Karpas-422 (cell line): ENCODE data around the gene SPECC1. TPM values are rescaled to one million over a fixed set of nuclear protein-coding genes. Genes with fewer than 3 reads are reported as not detected.
"Not testable (repeated sequence)": the region's sequence is repeated elsewhere in the genome, so short reads cannot be mapped to it uniquely, and the experiment has no call there.

Experiments used
- DNase-seq: peaks from one replicate; pipeline ENCODE4 v3.0.0-alpha.2; 2015
- H2AFZ ChIP-seq: fragments of 200-600 bp; sonication (generic); 2 replicates; pipeline ENCODE4 v1.6.1; 2014; ENCODE audit warnings: antibody characterized with exemption, low read length, mixed read lengths
- H3K27ac ChIP-seq: fragments of 200-600 bp; sonication (generic); 2 replicates; pipeline ENCODE4 v1.5.1; 2014; ENCODE audit warnings: mild to moderate bottlenecking, low read length, moderate library complexity
- H3K27me3 ChIP-seq: fragments of 200-600 bp; sonication (generic); 2 replicates; pipeline ENCODE4 v1.6.1; 2014; ENCODE audit warnings: low read length, mixed read lengths
- H3K36me3 ChIP-seq: fragments of 200-600 bp; sonication (generic); 2 replicates; pipeline ENCODE4 v1.6.1; 2014; ENCODE audit warnings: low read length, mixed read lengths; ENCODE audit not compliant: insufficient read depth
- H3K4me1 ChIP-seq: fragments of 200-600 bp; sonication (generic); 2 replicates; pipeline ENCODE4 v1.6.1; 2014; ENCODE audit warnings: mild to moderate bottlenecking, low read length, mixed read lengths
- H3K4me2 ChIP-seq: fragments of 200-600 bp; sonication (generic); 2 replicates; pipeline ENCODE4 v1.6.1; 2014; ENCODE audit warnings: low read length, low read depth, mild to moderate bottlenecking; ENCODE audit not compliant: poor library complexity, severe bottlenecking
- H3K4me3 ChIP-seq: fragments of 200-600 bp; sonication (generic); 2 replicates; pipeline ENCODE4 v1.5.1; 2014; ENCODE audit warnings: mild to moderate bottlenecking, antibody characterized with exemption, low read length, mixed read lengths
- H3K79me2 ChIP-seq: fragments of 200-600 bp; sonication (generic); 2 replicates; pipeline ENCODE4 v1.6.1; 2014; ENCODE audit warnings: mild to moderate bottlenecking, low read length, mixed read lengths
- H3K9ac ChIP-seq: fragments of 200-600 bp; sonication (generic); 2 replicates; pipeline ENCODE4 v1.6.0; 2014; ENCODE audit warnings: low read length
- H3K9me2 ChIP-seq: fragments of 200-600 bp; sonication (generic), shearing (Covaris generic); replicated peaks from 2 replicates; pipeline ENCODE4 v1.6.0; 2014; ENCODE audit warnings: mild to moderate bottlenecking, low read length, moderate library complexity; ENCODE audit not compliant: insufficient read depth
- H3K9me3 ChIP-seq: fragments of 300-700, 200-600 bp; sonication (generic); 2 replicates; pipeline ENCODE4 v1.6.1; 2014; ENCODE audit warnings: low read length, mixed read lengths
- H4K20me1 ChIP-seq: fragments of 200-600 bp; sonication (generic); 2 replicates; pipeline ENCODE4 v1.6.1; 2014; ENCODE audit warnings: mild to moderate bottlenecking, antibody characterized with exemption, low read length, low read depth; ENCODE audit not compliant: insufficient read depth
- total RNA-seq: library from RNA; depleted of rRNA; stranded (reverse); fragments of >200 nt; shearing (Covaris generic); gene quantifications from 2 replicates; pipeline ENCODE4 v1.2.3, GENCODE V29; 2014; ENCODE audit warnings: low replicate concordance

SPECC1 gene
- total RNA-seq, 1 experiment from 2014 or later = not detected

DNA sequence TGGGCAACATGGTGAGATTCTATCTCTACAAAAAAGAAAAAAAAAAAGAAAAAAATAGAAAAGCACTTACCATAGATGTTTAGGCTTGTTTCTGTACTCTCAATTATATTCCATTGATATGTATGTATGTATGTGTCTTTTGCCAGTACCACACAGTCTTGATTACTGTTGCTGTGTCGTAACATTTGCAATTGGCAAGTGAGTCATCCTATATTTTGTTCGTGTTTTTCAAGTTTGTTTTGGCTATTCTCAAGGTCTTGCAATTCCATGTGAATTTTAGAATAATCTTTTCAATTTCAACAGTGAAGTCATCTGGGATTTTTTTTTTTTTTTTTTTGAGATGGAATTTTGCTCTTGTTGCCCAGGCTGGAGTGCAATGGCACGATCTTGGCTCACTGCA, 19.3 kb downstream of the SPECC1 start:
- no peak overlapping the region for H3K27ac ChIP-seq
- no peaks in the 10 kb centered on the region for H4K20me1 ChIP-seq

GRCh38 chr17:20032636-20033035, 23.5 kb downstream of the SPECC1 start:
- no peak overlapping the region for H3K4me2 ChIP-seq
- H3K4me3 ChIP-seq = no peak overlapping the region
- H2AFZ ChIP-seq = no peak overlapping the region
- H3K36me3 ChIP-seq = no peaks in the 10 kb centered on the region
- DNase-seq = no peak
- no peaks in the 10 kb centered on the region for H3K79me2 ChIP-seq
- no peak overlapping the region for H3K9ac ChIP-seq
- no peaks in the 10 kb centered on the region for H4K20me1 ChIP-seq
- no peaks in the 10 kb centered on the region for H3K9me2 ChIP-seq
- no peaks in the 10 kb centered on the region for H3K27me3 ChIP-seq
- H3K27ac ChIP-seq = no peak overlapping the region
- H3K4me1 ChIP-seq = no peaks in the 10 kb centered on the region
- no peaks in the 10 kb centered on the region for H3K9me3 ChIP-seq

More for the DNA sequence above, 19.3 kb downstream of the SPECC1 start:
- Histone ChIP-seq H3K4me1 (no peaks in the 10 kb centered on the region), H3K4me3 (no peak overlapping the region), H3K36me3 (no peaks in the 10 kb centered on the region), H3K27me3 (no peaks in the 10 kb centered on the region), H3K9ac (no peak overlapping the region), H3K79me2 (no peaks in the 10 kb centered on the region), H3K9me3 (no peaks in the 10 kb centered on the region), H2AFZ (no peak overlapping the region), H3K4me2 (no peak overlapping the region), H3K9me2 (no peaks in the 10 kb centered on the region)
- DNase-seq = no peak

DNA sequence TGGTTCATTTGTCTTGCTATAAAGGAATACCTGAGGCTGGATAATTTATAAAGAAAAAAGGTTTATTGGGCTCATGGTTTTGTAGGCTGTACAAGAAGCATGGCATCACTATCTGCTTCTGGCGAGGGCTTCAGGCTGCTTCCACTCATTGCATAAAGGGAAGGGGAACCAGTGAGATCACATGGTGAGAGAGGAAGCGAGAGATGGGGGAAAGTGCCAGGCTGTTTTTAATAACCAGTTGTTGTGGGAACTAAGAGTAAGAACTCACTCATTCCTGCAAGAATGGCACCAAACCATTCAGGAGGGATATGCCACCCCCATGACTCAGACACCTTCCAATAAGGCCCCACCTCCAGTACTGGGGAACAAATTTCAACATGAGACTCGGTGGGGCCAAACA, 24.3 kb downstream of the SPECC1 start:
- Histone ChIP-seq H3K79me2 (no peaks in the 10 kb centered on the region), H3K9me2 (no peaks in the 10 kb centered on the region), H3K4me1 (no peaks in the 10 kb centered on the region), H3K4me3 (no peak overlapping the region), H3K9me3 (no peaks in the 10 kb centered on the region), H3K4me2 (no peak overlapping the region), H3K27me3 (no peaks in the 10 kb centered on the region), H3K9ac (no peak overlapping the region), H4K20me1 (no peaks in the 10 kb centered on the region), H3K36me3 (no peaks in the 10 kb centered on the region), H2AFZ (no peak overlapping the region), H3K27ac (no peak overlapping the region)
- DNase-seq = no peak

- no peaks in the 10 kb centered on the region for H3K9me2 ChIP-seq
- H3K27ac ChIP-seq = no peak overlapping the region
- H2AFZ ChIP-seq = no peak overlapping the region
- H3K4me1 ChIP-seq = no peaks in the 10 kb centered on the region
- no peak overlapping the region for H3K9ac ChIP-seq
- no peak for DNase-seq
- H3K4me3 ChIP-seq = no peak overlapping the region
- no peaks in the 10 kb centered on the region for H3K79me2 ChIP-seq
- no peaks in the 10 kb centered on the region for H3K27me3 ChIP-seq
- H3K36me3 ChIP-seq = no peaks in the 10 kb centered on the region
- H3K9me3 ChIP-seq = no peaks in the 10 kb centered on the region
- no peak overlapping the region for H3K4me2 ChIP-seq
- no peaks in the 10 kb centered on the region for H4K20me1 ChIP-seq
These were observed 26.3 kb downstream of the SPECC1 start for GRCh38 chr17:20035501-20035900.

- not testable (repeated sequence) for H3K36me3 ChIP-seq, DNase-seq, H3K9me2 ChIP-seq, H3K4me1 ChIP-seq, H4K20me1 ChIP-seq, H3K27ac ChIP-seq, H3K79me2 ChIP-seq, H3K4me3 ChIP-seq, H3K27me3 ChIP-seq, H3K9ac ChIP-seq, H2AFZ ChIP-seq, H3K4me2 ChIP-seq, H3K9me3 ChIP-seq
These were observed 28.1 kb downstream of the SPECC1 start for GRCh38 chr17:20037286-20037685.

DNA sequence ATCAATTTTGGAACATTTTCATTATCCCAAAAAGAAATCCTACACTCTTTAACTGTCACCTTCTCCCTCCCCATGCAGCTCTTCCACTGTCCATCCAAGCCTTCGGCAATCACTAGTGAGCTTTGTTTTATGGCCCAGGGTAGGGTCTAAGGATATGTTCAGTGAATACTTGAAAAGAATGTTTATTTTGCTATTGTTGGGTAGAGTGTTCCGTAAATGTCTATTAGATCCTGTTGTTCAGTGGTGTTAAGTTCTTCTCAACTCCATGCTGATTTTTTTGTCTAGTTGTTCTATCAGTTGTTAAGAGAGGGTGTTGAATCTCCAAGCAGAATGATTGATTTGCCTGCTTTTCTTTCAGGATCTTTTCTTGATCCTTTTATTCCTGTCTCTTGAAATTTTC, 29.9 kb downstream of the SPECC1 start:
- H3K4me3 ChIP-seq = no peak overlapping the region
- no peaks in the 10 kb centered on the region for H3K36me3 ChIP-seq
- H3K27ac ChIP-seq = no peak overlapping the region
- no peak for DNase-seq
- no peak overlapping the region for H3K4me2 ChIP-seq
- no peaks in the 10 kb centered on the region for H3K79me2 ChIP-seq
- no peak overlapping the region for H3K9ac ChIP-seq
- no peak overlapping the region for H2AFZ ChIP-seq
- H4K20me1 ChIP-seq = no peaks in the 10 kb centered on the region
- no peaks in the 10 kb centered on the region for H3K4me1 ChIP-seq
- no peaks in the 10 kb centered on the region for H3K27me3 ChIP-seq
- no peaks in the 10 kb centered on the region for H3K9me2 ChIP-seq
- no peaks in the 10 kb centered on the region for H3K9me3 ChIP-seq

DNA sequence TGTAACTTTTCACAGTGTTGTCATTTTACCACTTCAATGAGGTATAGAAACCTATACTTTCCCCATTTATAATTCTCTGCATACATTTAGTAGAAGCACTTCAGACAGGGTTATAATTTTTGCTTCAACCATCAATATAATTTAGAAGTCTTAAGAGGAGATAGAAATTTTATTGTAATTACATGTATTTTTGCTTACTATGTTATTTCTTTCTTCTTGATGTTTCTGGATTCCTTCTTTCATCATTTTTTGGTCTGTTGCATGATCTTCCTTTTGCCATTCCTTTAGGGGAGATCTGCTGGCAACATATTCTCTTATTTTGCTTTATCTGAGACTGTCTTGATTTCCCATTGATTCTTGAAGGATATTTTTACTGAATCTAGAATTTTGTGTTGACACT, 31.1 kb downstream of the SPECC1 start:
- Histone ChIP-seq H3K4me2 (no peak overlapping the region), H3K9me3 (no peaks in the 10 kb centered on the region), H3K36me3 (no peaks in the 10 kb centered on the region), H3K9me2 (no peaks in the 10 kb centered on the region), H3K27me3 (no peaks in the 10 kb centered on the region), H3K27ac (no peak overlapping the region), H4K20me1 (no peaks in the 10 kb centered on the region), H3K9ac (no peak overlapping the region), H3K79me2 (no peaks in the 10 kb centered on the region), H3K4me3 (no peak overlapping the region), H3K4me1 (no peaks in the 10 kb centered on the region), H2AFZ (no peak overlapping the region)
- no peak for DNase-seq

GRCh38 chr17:20043021-20043420, 33.9 kb downstream of the SPECC1 start:
- no peak overlapping the region for H3K9ac ChIP-seq
- DNase-seq = no peak

GRCh38 chr17:20045476-20045875, 36.3 kb downstream of the SPECC1 start:
- DNase-seq = no peak
- H3K27me3 ChIP-seq = no peaks in the 10 kb centered on the region
- H3K36me3 ChIP-seq = no peaks in the 10 kb centered on the region
- no peaks in the 10 kb centered on the region for H3K9me3 ChIP-seq
- H3K9ac ChIP-seq = no peak overlapping the region
- no peak overlapping the region for H2AFZ ChIP-seq
- H3K27ac ChIP-seq = no peak overlapping the region
- H3K4me2 ChIP-seq = no peak overlapping the region
- no peaks in the 10 kb centered on the region for H4K20me1 ChIP-seq
- no peaks in the 10 kb centered on the region for H3K4me1 ChIP-seq
- no peak overlapping the region for H3K4me3 ChIP-seq
- no peaks in the 10 kb centered on the region for H3K79me2 ChIP-seq
- no peaks in the 10 kb centered on the region for H3K9me2 ChIP-seq

More at GRCh38 chr17:20043021-20043420, 33.9 kb downstream of the SPECC1 start:
- Histone ChIP-seq H2AFZ (no peak overlapping the region), H3K36me3 (no peaks in the 10 kb centered on the region), H4K20me1 (no peaks in the 10 kb centered on the region), H3K9me2 (no peaks in the 10 kb centered on the region), H3K4me1 (no peaks in the 10 kb centered on the region), H3K27me3 (no peaks in the 10 kb centered on the region), H3K79me2 (no peaks in the 10 kb centered on the region), H3K4me3 (no peak overlapping the region), H3K27ac (no peak overlapping the region), H3K9me3 (no peaks in the 10 kb centered on the region), H3K4me2 (no peak overlapping the region)
